T-helper 1 cell treated with Interleukin-12 subunit alpha and Interleukin-12 subunit beta and Interleukin-4 antibody, amounts not matched to agents 30 ng/mL and 1 ng/mL, for 36 hours (primary cell): Measurements from ENCODE around the gene COMMD1. TPM values are rescaled to one million over a fixed set of nuclear protein-coding genes. Genes with fewer than 3 reads are reported as not detected.
"Not testable (repeated sequence)": the region's sequence is repeated elsewhere in the genome, so short reads cannot be mapped to it uniquely, and the experiment has no call there.

Experiments used
- intact Hi-C: fragments of 100-400 bp; cut with micrococcal nuclease; formaldehyde crosslinking; loops from one replicate; pipeline ENCODE4 v1.15.1; 2024
- total RNA-seq: library from RNA; stranded (reverse); gene quantifications from 2 replicates; pipeline ENCODE4 v1.2.3, GENCODE V29; 2022

Gene COMMD1
- total RNA-seq, 1 donor from 2014 or later = 27.3 TPM

DNA sequence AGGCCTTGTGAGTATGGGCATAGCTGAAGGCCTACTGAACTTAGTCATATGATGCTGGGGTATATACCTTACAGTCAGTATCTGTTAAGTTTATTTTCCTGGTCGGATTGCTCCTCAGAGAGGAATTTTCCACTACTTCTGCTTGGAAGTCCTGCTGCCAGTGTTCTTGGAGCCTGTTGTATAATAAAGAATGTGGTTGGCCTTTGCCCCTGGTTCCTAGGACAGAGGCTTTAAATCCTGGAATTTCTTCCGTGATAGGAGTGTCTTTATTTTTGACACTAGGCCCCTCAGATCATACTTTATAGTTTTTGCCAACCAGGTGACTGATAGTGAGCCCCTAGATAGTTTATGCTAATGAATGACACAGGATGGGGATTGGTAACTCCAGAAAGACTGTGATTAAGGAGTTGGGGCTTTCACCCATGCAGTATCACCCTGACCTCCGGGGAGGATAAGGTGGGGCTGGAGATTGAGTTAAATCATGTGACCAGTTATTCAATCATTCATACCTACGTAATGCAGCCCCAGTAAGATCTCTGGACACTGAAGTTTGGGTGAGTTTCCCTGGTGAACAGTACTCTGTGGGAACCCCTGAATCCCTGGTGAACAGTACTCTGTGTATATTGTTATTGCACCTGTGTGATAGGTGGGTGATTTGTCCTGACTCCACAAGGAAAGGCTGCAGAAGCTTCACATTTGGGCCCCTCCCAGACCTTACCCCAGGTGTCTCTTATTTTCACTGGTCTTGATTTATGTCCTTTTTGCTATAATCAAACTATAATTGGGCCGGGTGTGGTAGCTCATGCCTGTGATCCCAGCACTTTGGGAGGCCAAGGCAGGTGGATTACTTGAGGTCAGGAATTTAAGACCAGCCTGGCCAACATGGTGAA, 56.9 kb downstream of the COMMD1 start:
- intact Hi-C loops = no loop called here

DNA sequence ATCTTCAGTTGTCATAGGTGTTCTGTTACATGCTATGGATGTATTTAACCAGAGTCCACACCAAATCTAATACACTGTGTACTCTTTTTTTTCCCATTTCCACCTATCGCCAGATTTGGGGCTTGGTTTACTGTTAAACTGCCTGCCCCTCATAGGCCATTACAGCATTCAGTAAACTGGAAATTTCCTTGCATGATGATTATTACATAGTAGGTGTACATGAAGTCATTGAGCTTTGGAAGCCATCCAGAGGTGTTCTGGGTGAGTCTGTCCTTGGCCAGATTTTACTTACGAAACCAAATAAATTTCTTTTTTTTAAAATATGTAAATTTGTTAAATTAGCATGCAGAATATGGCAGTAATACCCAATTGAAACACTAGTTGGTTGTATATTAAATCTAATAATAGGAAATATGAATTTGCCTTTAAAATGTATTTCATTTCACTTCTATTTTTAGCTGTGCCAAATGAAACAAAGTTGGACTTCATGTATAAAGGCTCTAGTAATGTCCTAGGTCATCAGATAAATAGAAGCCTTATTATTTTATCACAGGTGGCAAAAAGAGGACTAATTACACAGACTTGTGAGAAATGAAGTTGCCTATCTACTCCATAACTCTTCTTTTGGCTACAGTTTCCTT, 60.7 kb downstream of the COMMD1 start:
- intact Hi-C loops = no loop called here

DNA sequence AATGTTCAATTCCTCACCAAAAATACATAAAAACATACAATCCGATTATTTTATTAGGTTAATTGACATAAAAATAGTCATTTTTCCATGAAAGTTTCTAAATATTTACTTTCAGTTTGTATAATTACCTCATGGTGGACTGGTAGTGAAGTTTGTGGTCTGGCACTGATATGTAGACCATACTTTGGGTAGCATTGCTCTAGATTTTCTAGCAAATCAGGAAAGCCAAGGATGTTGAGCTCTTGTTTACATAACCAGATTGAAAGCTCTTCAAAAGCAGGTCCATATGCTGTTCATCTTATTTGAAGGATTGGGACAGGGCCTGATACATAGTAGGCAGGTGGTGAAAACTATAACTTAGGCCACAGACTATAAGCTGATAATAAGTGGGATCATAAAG, 61.8 kb downstream of the COMMD1 start:
- intact Hi-C loops = no loop called here

DNA sequence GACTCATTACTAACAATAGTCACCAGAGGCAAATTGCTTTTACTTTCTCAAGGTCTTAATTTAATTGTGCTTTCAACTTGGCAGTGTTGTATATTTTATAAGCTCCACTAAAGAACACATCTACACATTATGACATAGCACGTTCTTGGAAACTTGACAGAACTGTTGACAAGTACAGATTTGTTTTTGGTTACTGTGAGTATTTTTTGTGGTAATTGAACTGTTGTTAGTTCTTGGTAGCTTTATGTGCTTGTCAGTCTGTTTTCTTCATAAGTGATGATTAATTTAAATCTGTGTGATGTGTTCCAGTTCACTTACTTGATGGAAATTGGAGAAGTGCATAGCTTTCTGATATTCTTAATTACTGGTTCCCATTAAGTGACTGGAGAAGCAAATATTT, 63.9 kb downstream of the COMMD1 start:
- intact Hi-C loops = no loop called here

DNA sequence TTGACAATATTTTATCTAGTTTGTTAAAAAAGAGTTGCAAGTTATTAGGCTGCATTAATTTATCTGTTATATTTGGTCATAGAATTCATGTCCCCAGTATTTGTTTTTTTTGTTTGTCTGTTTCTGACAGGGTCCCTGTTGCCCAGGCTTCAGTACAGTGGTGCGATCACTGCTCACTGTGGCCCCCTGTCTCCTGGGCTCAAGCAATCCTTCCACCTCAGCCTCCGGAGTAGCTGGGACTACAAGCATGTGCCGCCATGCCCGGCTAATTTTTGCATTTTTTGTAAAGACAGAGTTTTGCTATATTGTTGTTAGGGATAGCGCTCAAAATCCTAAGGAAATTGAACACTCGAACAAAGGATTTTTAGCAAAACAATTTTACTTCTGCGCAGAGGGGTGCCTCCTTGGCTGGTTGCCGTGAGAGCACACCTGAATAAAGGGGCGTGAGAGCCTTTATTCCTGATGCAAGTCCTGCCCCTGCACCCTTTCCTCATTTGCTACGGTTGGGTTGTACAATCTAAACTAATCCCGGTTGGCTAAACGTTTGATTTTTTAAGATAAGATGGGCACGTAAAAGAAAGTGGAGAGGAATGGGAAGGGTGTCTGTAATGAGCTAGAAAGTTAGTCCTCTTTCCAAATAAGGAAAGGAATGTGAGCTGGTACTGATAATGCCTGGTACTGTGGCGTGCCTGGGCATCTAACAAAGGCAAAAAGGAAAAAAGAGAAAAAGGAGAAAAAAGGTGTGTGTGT, 65.5 kb downstream of the COMMD1 start:
- intact Hi-C loops = no loop called here

DNA sequence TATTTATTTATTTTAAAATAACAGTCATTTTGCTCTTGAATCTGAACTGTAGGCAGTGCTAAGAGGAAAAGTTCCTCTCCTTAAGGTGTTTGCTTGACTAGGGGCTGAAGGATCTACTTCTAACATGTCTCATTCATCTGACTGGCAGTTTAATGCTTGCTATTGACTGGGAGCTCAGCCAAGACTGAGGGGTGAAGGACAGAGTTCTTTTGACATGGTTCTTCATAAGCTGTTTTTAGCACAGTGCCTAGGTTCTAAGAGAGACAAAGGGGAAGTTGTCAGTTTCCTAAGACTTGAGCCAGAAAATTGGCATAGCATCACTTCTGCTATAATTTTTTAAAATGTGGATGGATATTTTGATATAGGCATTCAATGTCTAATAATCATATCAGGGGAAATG, 73.0 kb downstream of the COMMD1 start:
- intact Hi-C loops = no loop called here

DNA sequence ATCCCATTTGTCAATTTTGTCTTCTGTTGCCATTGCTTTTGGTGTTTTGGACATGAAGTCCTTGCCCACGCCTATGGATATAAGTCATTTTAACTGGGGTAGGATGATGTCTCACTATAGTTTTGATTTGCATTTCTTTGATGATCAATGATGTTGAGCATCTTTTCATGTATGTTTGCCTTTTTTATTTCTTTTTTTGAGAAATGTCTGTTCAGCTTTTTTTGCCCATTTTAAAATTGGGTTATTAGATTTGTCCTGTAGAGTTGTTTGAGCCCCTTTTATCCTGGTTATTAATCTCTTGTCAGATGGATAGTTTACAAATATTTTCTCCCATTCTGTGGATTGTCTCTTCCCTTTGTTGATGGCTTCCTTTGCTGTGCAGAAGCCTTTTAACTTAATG, 75.3 kb downstream of the COMMD1 start:
- intact Hi-C loops = no loop called here

DNA sequence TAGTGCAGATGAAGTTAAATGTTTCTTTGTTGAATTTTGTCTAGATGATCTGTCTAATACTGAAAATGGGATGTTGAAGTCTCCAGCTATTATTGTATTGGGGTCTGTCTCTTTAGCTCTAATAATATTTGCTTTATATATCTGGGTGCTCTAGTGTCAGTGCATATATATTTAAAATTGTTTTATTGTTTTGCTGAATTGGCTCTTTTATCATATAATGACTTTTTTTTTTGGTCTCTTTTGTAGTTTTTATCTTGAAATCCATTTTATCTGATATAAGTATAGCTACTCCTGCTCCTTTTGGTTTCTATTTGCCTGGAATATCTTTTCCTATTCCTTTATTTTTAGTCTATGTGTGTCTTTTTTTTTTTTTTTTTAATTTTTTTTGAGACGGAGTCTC, 79.2 kb downstream of the COMMD1 start:
- intact Hi-C loops = no loop called here

DNA sequence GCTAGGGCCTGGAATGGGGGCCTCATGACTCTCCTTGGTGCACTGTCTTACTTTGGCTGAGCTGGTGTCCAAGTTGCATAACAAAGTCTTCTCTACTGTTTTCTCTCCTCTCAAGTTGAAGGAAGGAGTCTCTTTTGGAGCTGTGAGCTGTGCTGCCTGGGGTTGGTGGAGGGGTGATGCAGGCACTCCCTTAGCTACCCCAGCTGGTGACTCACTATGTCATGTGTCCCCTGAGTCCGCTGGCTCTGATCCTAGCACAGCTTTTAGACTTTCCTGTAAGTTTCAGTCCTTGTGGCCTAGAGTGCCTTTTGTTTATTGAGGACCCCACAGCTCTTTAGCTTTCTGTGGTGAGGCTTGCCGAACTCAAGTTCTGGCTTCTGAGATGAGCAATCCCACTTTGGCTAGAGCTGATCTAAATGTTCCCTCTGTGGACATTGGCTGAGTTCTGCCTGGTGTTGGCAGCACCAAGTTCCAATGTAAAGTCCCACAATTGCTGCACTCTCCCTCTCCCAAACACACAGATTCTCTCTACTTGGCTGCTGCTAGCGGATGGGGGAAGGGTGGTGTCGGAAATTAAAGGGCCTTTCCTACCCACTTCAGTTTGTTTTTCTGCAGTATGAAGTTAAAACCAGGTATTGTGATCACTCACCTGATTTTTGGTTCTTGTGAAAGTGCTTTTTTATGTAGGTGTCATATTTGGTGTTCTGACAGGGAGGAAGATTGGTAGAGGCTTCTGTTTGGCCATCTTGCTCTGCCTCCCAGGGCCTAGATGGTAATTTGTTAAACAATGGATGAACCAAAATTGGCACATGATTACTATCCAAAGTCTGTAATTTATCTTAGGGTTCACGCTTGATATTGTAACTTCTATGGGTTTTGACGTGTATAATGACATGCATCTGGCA, 83.2 kb downstream of the COMMD1 start:
- intact Hi-C loops = no loop called here

DNA sequence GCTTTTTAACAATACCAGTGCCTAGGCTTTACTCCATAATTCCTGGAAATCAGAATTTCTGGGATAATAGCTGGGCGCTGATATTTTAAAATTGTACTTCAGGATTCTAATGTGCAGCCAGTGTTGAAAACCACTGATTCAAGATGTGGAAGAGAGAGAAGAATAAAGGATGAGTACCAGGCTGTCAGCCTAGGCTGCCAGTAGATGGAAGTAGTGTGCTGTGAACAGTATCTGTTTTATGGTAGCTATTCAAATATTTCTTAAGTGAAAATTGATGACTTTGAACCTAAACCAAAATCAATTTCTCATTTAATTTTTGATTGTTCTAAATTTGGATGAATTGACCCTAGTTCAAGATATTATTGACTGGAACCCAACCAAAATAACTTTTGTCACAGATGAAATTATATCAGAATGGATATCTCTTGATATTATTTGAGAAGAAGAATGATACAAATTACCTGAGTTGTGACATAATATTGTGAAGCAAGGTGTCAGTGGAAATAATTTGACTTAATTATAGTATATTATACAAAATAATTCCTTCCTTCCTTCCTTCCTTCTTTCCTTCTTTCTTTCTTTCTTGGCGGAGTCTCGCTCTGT, 88.0 kb downstream of the COMMD1 start:
- intact Hi-C loops = loop anchor here (1.0 to 5.0 kb wide), 3 partner anchors 204 to 784 kb away; partner anchors contain the start of gene B3GNT2

DNA sequence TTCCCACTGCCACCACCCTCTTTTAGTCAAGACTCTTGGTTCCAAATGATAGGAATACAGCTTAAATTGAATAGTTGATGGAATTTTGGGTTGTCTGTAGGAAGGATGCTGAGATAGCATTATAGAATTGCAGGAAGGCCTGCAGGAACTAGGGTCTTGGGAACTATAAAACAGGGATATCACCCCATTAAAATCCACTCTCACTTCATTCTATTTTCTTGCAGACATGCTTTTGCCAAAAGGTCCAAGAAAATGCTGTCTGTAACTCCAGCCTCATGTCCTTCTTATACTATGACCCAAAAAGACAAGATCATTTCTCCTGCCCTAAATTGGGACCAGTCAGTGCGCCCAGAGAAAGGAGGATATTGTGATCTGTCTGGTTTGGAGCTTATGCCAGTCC, 89.1 kb downstream of the COMMD1 start:
- intact Hi-C loops = loop anchor here (5.0 kb wide), 2 partner anchors 203 to 783 kb away; partner anchors contain the start of gene B3GNT2

DNA sequence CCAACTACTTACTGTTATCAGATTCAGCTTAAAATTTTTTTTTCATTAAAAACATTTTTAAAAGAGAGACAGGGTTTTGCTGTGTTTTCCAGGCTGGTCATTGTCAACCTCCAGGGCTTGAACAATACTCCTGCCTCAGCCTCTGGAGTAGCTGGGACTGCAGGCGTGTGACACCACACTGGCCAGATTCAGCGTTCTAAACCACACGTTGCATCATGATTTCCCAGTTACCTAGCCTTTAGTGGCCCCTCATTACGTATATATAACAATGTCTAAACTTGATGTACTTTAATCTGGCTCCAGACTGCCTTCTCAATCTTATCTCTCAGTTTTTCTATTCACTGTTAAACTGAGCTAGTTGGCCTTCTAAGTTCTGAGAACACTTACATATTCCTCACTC, 89.6 kb downstream of the COMMD1 start:
- intact Hi-C loops = no loop called here

DNA sequence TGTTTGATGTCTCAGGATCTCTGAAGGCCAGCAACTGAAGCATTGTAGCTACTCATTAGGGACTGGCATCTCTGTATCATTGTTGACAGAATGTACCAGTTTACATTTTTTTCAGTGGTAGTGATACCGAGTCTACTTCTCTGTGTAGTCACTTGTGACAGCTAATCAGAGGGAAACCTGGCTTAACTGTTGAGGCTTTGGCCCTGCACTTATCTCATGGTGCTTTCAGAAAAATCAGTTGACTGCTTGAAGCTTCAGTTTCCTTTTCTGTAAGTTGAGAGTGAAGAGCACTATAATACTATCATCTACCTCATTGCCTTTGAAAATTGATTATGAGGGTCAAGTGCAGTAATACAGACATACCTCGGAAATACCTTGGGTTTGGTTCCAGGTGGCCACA, 90.0 kb downstream of the COMMD1 start:
- intact Hi-C loops = no loop called here

DNA sequence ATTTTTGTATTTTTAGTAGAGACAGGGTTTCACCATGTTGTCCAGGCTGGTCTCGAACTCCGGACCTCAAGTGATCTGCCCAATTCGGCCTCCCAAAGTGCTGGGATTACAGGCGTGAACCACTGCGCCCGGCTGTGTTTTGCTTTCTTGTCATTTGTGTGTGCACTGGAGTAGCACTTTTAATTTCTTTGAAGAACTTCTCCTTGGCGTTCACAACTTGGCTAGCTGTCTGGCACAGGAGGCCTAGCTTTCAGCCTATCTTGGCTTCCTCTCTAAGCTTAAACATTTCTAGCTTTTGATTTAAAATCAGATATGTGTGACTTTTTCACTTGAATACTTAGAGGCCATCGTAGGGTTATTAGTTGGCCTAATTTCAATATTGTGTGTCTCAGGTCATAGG, 93.0 kb downstream of the COMMD1 start:
- intact Hi-C loops = no loop called here

DNA sequence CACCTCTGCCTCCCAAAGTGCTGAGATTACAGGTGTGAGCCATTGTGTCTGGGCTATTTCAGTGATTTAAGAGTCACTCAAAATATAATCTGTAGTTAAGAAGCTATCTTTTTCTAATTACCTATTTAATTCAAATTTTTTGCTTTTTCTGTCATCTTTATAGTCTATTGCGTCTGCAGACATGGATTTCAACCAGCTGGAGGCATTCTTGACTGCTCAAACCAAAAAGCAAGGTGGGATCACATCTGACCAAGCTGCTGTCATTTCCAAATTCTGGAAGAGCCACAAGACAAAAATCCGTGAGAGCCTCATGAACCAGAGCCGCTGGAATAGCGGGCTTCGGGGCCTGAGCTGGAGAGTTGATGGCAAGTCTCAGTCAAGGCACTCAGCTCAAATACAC, 95.1 kb downstream of the COMMD1 start:
- intact Hi-C loops = no loop called here

DNA sequence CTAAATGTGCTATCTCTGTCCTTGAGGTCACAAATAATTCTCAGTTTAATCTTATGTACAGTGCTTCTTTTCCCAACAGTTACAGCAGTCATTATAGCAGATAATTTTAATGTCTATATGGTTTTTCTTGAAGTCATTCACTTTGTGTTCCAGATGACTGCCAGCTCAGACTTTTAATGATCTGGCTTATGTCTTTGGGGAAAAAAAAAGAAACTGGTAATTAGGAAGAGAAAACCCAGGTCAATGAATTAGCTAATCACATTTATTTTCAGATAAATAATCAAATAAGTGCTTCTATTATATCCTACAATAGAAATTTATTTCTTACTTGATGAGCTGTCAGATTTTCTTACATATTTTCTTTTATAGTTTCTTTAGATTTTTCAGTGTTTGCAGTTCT, 96.0 kb downstream of the COMMD1 start:
- intact Hi-C loops = no loop called here

DNA sequence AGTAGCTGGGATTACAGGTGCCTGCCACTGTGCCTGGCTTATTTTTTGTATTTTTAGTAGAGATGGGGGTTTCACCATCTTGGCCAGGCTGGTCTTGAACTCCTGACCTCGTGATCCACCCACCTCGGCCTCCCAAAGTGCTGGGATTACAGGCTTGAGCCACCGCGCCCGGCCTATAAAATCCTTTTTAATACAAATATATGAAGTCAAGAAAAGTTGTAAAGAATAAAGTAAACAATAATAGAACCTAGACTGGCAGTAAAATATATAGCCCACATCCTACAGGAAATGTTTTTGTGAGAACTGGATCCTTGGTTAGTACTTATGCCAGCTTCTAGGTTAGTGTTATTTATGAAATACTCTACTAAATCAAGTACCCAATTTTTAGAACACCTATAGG, 99.0 kb downstream of the COMMD1 start:
- intact Hi-C loops = not testable (repeated sequence)

DNA sequence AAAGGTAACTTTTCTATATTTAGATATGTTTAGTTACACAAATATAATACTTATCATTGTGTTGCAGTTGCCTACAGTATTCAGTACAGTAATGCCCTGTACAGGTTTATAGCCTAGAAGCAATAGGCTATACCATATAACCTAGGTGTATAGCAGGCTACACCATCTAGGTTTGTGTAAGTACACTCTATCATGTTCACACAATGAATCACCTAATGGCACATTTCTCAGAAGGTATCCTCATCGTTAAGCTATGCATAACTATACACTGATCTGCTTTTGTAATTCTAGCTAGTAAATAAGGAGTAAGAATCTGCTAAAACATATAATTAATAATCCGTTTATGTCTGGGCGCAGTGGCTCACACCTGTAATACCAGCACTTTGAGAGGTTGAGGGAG, 102.1 kb downstream of the COMMD1 start:
- intact Hi-C loops = no loop called here

DNA sequence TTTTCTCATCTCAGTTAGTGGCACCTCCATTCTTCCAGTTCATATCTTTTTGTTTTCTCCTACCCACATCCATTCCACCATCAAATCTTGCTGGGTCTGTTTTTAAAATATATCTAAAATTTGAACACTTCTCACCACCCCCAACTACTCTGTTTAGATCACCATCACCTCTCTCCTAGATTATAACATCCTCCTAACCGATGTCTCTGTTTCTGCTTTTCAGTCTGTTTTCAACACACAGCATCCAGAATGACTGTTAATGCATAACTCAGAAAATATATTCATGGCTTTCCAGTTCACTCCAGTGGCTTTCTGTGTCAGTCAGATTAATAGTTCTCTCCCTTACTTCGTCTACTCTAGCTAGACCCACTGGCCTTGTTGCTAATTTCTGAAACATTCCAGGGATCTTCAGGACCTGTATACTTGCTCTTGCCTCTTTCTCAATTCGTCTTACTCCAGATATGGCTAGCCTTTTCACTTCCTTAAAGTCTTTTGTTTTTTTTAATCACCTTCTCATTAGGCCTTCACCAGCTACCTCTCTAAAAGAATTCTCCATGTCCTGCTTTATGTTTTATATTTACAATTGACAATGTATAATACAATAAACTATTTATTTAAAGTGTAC, 105.3 kb downstream of the COMMD1 start:
- intact Hi-C loops = no loop called here

DNA sequence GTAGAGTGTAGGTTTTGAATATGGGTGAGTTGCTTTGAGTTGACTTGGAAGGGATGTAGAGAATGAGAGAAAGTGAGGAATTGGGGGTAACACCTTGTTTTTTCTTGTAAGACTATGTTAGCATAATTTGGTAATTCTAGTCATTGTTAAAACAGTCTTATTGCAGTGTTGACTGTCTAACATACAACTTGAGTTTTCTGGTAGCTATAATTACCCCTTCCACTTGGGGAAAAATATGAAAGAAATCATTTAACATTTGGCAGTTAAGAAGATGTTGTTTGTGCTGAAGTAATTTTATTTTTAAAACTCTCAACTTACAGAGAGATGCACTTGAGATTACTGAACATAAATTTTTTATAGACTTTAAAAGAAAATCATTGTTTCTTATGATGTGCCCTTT, 108.2 kb downstream of the COMMD1 start:
- intact Hi-C loops = no loop called here
